Measurements from ENCODE around the gene KCNC1.

Gene KCNC1

GRCh38 chr11:17763703-17764102 lies 29.1 kb downstream of the KCNC1 start:
- Histone ChIP-seq H3K27me3 (ENCODE audit: insufficient read depth, low read length, poor library complexity, severe bottlenecking) (no peaks in the 10 kb centered on the region), H3K4me3 (ENCODE audit: low read length, poor library complexity, severe bottlenecking) (no peak overlapping the region), H3K4me1 (ENCODE audit: insufficient read depth, low read length, poor library complexity, severe bottlenecking) (no peaks in the 10 kb centered on the region), H3K79me2 (ENCODE audit: insufficient read depth, low read length) (no peaks in the 10 kb centered on the region), H4K20me1 (ENCODE audit: insufficient read depth, low read length, poor library complexity, severe bottlenecking) (no peaks in the 10 kb centered on the region), H3K9me2 (replicated peaks; ENCODE audit: low read depth, low read length) (no peaks in the 10 kb centered on the region), H2AFZ (ENCODE audit: low read length) (no peak overlapping the region), H3K36me3 (ENCODE audit: insufficient read depth, low read length) (no peaks in the 10 kb centered on the region), H3F3A (ENCODE audit: low read depth) (no peaks in the 10 kb centered on the region), H3K9me3 (ENCODE audit: insufficient read depth, low read depth, low read length) (no peaks in the 10 kb centered on the region), H3K4me2 (ENCODE audit: low read depth, low read length, poor library complexity, severe bottlenecking) (no peak overlapping the region), H3K9ac (ENCODE audit: low read depth, low read length, poor library complexity, severe bottlenecking) (no peak overlapping the region)
- TF ChIP-seq CTCF (conservative IDR thresholded peaks at IDR 0.05; ENCODE audit: low read length) (no peak), EZH2phosphoT487 (IDR thresholded peaks at IDR 0.05; ENCODE audit: borderline replicate concordance) (no peak)

GRCh38 chr11:17764446-17765218 lies 30.1 kb downstream of the KCNC1 start:
- Histone ChIP-seq H3K4me1 (ENCODE audit: insufficient read depth, low read length, poor library complexity, severe bottlenecking) (no peaks in the 10 kb centered on the region), H3K27me3 (ENCODE audit: insufficient read depth, low read length, poor library complexity, severe bottlenecking) (no peaks in the 10 kb centered on the region), H3K4me2 (ENCODE audit: low read depth, low read length, poor library complexity, severe bottlenecking) (no peak overlapping the region), H3K9ac (ENCODE audit: low read depth, low read length, poor library complexity, severe bottlenecking) (no peak overlapping the region), H3K9me3 (ENCODE audit: insufficient read depth, low read depth, low read length) (no peaks in the 10 kb centered on the region), H4K20me1 (ENCODE audit: insufficient read depth, low read length, poor library complexity, severe bottlenecking) (no peaks in the 10 kb centered on the region), H3K4me3 (ENCODE audit: low read length, poor library complexity, severe bottlenecking) (no peak overlapping the region), H3K9me2 (replicated peaks; ENCODE audit: low read depth, low read length) (no peaks in the 10 kb centered on the region), H3K36me3 (ENCODE audit: insufficient read depth, low read length) (no peaks in the 10 kb centered on the region), H2AFZ (ENCODE audit: low read length) (no peak overlapping the region), H3F3A (ENCODE audit: low read depth) (no peaks in the 10 kb centered on the region), H3K79me2 (ENCODE audit: insufficient read depth, low read length) (no peaks in the 10 kb centered on the region)
- TF ChIP-seq EZH2phosphoT487 (IDR thresholded peaks at IDR 0.05; ENCODE audit: borderline replicate concordance) (no peak), CTCF (conservative IDR thresholded peaks at IDR 0.05; ENCODE audit: low read length) (no peak)

GRCh38 chr11:17765356-17766072 lies 30.9 kb downstream of the KCNC1 start:
- Histone ChIP-seq H3F3A (ENCODE audit: low read depth) (no peaks in the 10 kb centered on the region), H3K4me3 (ENCODE audit: low read length, poor library complexity, severe bottlenecking) (no peak overlapping the region), H2AFZ (ENCODE audit: low read length) (no peak overlapping the region), H3K9me3 (ENCODE audit: insufficient read depth, low read depth, low read length) (no peaks in the 10 kb centered on the region), H3K4me1 (ENCODE audit: insufficient read depth, low read length, poor library complexity, severe bottlenecking) (no peaks in the 10 kb centered on the region), H3K79me2 (ENCODE audit: insufficient read depth, low read length) (no peaks in the 10 kb centered on the region), H3K9ac (ENCODE audit: low read depth, low read length, poor library complexity, severe bottlenecking) (no peak overlapping the region), H3K27me3 (ENCODE audit: insufficient read depth, low read length, poor library complexity, severe bottlenecking) (no peaks in the 10 kb centered on the region), H3K9me2 (replicated peaks; ENCODE audit: low read depth, low read length) (no peaks in the 10 kb centered on the region), H3K4me2 (ENCODE audit: low read depth, low read length, poor library complexity, severe bottlenecking) (no peak overlapping the region), H3K36me3 (ENCODE audit: insufficient read depth, low read length) (no peaks in the 10 kb centered on the region), H4K20me1 (ENCODE audit: insufficient read depth, low read length, poor library complexity, severe bottlenecking) (no peaks in the 10 kb centered on the region)
- TF ChIP-seq EZH2phosphoT487 (IDR thresholded peaks at IDR 0.05; ENCODE audit: borderline replicate concordance) (no peak), CTCF (conservative IDR thresholded peaks at IDR 0.05; ENCODE audit: low read length) (no peak)

Data from Loucy (cell line).